Measurements from ENCODE around the gene SLC2A9.

DNA sequence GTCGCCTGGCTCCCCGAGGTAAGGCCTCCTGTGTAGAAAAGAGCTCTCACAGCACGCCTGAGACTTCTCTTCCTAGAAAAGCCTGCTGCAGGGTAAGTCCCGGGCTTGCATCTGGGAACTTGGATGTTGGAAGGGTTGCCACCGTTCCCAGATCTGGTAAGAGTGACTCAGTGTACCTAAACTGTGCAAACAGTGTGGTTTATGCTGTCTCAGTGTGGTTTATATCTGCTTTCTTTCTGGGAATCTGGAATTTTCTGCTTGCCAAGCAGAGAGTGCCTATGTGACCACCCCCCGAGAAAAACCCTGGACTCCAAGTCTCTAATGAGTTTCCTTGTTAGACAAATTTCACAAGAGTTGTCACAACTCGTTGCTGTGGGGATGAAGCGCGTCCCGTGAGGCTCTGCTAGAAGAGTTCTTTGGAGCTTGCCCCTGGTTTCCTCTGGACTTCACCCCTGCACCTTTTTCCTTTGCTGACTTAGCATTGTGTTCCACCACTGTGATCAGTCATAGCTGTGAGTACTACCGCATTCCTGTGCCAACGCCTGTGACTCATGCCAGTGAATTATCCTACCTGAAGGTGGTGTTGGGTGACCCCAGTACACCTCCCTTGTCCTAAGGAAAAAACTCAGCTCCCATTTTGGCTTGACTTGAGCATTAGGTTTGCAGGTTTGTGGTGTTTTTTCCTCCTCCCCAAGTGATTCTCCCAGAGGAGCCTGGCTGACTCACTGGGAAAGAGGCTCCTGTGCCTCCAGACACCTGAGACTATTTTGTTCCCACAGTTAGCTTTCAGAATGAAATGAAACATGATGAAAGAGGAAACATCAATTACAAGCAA, 14.5 kb downstream of the SLC2A9 start:
- TF ChIP-seq CTCF (IDR thresholded peaks at IDR 0.05; ENCODE audit: insufficient read depth, low read depth, low read length), result no peak
- TF ChIP-seq EZH2 (IDR thresholded peaks at IDR 0.05; ENCODE audit: insufficient read depth, low read length), result no peak

All from astrocyte (in vitro differentiated cells and primary cell).